ENCODE data around the gene ADCYAP1R1.
A peak's percentile ranks its signal among the peaks of the same experiment; 100 is the strongest.

The ADCYAP1R1 gene

GRCh38 chr7:31052841-31053601 is 913 bp downstream of the ADCYAP1R1 start:
- no peak for TF ChIP-seq SUZ12 (IDR thresholded peaks at IDR 0.05; ENCODE audit: extremely low read depth, insufficient read depth, insufficient read length)
- no peak for TF ChIP-seq ZNF274 (IDR thresholded peaks at IDR 0.05; ENCODE audit: low read depth, low read length)
- no peak for TF ChIP-seq YY1 (IDR thresholded peaks at IDR 0.05; ENCODE audit: insufficient read depth, insufficient read length)
- Histone ChIP-seq H3K36me3 (ENCODE audit: insufficient read depth, insufficient read length, low read length) (no peaks in the 10 kb centered on the region), H3K27me3 (ENCODE audit: insufficient read depth, insufficient read length) (peaks cover 45% of the 10 kb centered on the region), H3K4me1 (ENCODE audit: insufficient read depth, insufficient read length) (peaks cover 14% of the 10 kb centered on the region), H3K9me3 (ENCODE audit: insufficient read depth, low read length) (no peaks in the 10 kb centered on the region), H3K4me3 (ENCODE audit: insufficient read length, low read depth) (peak overlapping the region; percentile 68), H3K9ac (ENCODE audit: insufficient read length, low read depth) (peak overlapping the region; percentile 86)
- no peak for DNase-seq (ENCODE audit: low read depth, low spot score)

DNA sequence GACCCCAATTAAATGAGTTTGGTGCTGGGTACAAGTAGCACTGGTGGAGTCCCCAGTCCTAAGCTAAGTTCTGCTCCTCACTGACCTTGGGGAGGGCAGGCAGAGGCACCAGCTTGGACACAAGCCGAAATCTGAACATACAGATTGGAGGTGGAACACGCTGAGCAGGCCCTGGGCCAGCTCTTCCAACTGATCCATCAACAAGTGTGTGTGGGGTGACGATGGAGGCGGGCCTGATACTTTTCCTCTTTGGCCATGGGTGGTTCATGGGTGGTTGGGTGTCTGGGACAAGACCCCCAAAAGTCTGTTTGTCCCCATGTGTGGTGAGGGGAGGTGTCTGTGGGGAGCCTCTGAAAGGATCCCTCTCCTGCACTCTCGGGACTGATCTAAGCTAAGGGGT is 1.9 kb downstream of the ADCYAP1R1 start:
- no peaks in the 10 kb centered on the region for H3K36me3 ChIP-seq (ENCODE audit: insufficient read depth, insufficient read length, low read length)
- no peak for DNase-seq (ENCODE audit: low read depth, low spot score)
- H3K9ac ChIP-seq (ENCODE audit: insufficient read length, low read depth): no peak overlapping the region
- TF ChIP-seq SUZ12 (IDR thresholded peaks at IDR 0.05; ENCODE audit: extremely low read depth, insufficient read depth, insufficient read length): no peak
- TF ChIP-seq YY1 (IDR thresholded peaks at IDR 0.05; ENCODE audit: insufficient read depth, insufficient read length): no peak
- TF ChIP-seq ZNF274 (IDR thresholded peaks at IDR 0.05; ENCODE audit: low read depth, low read length): no peak
- peaks cover 8% of the 10 kb centered on the region for H3K4me1 ChIP-seq (ENCODE audit: insufficient read depth, insufficient read length)
- H3K4me3 ChIP-seq (ENCODE audit: insufficient read length, low read depth): no peak overlapping the region
- no peaks in the 10 kb centered on the region for H3K9me3 ChIP-seq (ENCODE audit: insufficient read depth, low read length)
- peaks cover 45% of the 10 kb centered on the region for H3K27me3 ChIP-seq (ENCODE audit: insufficient read depth, insufficient read length)

DNA sequence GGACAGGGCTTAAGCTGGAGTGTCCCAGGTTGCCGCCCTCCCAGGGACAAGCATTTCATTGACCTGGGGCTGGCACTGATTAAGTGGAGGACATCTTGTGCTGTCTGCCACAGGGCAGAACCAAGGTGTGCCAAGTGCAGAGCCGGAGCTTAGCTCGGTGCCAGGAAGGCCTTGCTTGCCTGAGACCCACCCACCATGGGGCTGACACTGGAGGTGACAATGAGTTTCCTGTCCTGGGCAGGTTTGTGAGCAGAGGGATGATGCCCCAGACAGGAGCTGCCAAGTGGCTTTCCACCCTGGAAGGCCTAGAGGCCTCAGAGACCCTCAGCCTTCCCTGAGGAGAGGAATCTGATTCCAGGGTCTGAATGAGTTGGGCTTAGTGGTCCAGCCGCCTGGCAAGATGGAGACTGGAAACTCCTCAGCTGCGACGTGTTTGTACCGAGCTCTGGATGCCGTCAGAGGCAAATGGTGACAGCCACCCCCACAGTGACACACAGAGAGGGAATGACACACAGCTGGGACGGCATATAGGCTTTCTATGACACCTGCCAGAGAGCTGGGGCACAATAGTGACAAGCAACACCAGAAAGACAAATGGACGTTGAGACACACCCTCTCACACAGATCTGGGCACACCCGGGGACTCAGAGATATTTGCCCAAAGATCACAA is 2.6 kb downstream of the ADCYAP1R1 start:
- no peak for DNase-seq (ENCODE audit: low read depth, low spot score)
- TF ChIP-seq YY1 (IDR thresholded peaks at IDR 0.05; ENCODE audit: insufficient read depth, insufficient read length): no peak
- TF ChIP-seq ZNF274 (IDR thresholded peaks at IDR 0.05; ENCODE audit: low read depth, low read length): no peak
- no peak for TF ChIP-seq SUZ12 (IDR thresholded peaks at IDR 0.05; ENCODE audit: extremely low read depth, insufficient read depth, insufficient read length)
- Histone ChIP-seq H3K9ac (ENCODE audit: insufficient read length, low read depth) (no peak overlapping the region), H3K36me3 (ENCODE audit: insufficient read depth, insufficient read length, low read length) (no peaks in the 10 kb centered on the region), H3K4me3 (ENCODE audit: insufficient read length, low read depth) (no peak overlapping the region), H3K9me3 (ENCODE audit: insufficient read depth, low read length) (no peaks in the 10 kb centered on the region), H3K27me3 (ENCODE audit: insufficient read depth, insufficient read length) (peaks cover 45% of the 10 kb centered on the region), H3K4me1 (ENCODE audit: insufficient read depth, insufficient read length) (peaks cover 12% of the 10 kb centered on the region)

- no peak for DNase-seq (ENCODE audit: low read depth, low spot score)
- Histone ChIP-seq H3K4me3 (ENCODE audit: insufficient read length, low read depth) (no peak overlapping the region), H3K4me1 (ENCODE audit: insufficient read depth, insufficient read length) (peaks cover 12% of the 10 kb centered on the region), H3K9me3 (ENCODE audit: insufficient read depth, low read length) (no peaks in the 10 kb centered on the region), H3K36me3 (ENCODE audit: insufficient read depth, insufficient read length, low read length) (no peaks in the 10 kb centered on the region), H3K27me3 (ENCODE audit: insufficient read depth, insufficient read length) (peaks cover 42% of the 10 kb centered on the region), H3K9ac (ENCODE audit: insufficient read length, low read depth) (no peak overlapping the region)
- no peak for TF ChIP-seq YY1 (IDR thresholded peaks at IDR 0.05; ENCODE audit: insufficient read depth, insufficient read length)
- TF ChIP-seq ZNF274 (IDR thresholded peaks at IDR 0.05; ENCODE audit: low read depth, low read length): no peak
- no peak for TF ChIP-seq SUZ12 (IDR thresholded peaks at IDR 0.05; ENCODE audit: extremely low read depth, insufficient read depth, insufficient read length)
These were observed 3.4 kb downstream of the ADCYAP1R1 start for GRCh38 chr7:31055471-31055870.

DNA sequence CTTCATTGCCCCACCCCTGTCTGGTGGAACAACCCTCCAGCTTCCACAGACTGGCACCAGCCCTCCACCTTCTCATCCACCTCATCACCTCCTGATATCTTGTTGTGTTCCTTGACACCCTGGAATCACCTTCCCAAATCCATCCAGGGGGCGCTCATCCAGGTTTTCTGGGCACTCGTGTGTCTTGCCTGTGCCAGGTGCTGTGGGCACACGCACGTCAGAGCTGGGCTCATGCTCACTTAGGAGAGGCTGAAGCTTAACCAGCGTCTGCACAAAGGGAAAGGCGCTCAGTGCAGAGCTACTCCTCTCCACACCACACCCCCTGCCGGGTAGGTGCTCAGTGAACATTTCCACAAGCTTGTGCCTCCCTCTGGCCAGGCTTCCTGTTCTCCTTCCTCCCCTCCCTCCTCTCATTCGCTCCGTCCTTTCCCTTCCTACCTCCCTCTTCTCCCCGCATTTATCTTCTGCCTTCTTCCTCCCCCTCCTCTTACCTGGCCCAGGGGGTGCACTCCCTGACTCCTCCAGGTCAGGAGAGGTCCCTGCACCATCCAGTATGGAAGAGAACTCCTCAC is 4.8 kb downstream of the ADCYAP1R1 start:
- Histone ChIP-seq H3K4me1 (ENCODE audit: insufficient read depth, insufficient read length) (peaks cover 18% of the 10 kb centered on the region), H3K4me3 (ENCODE audit: insufficient read length, low read depth) (no peak overlapping the region), H3K27me3 (ENCODE audit: insufficient read depth, insufficient read length) (peaks cover 28% of the 10 kb centered on the region), H3K36me3 (ENCODE audit: insufficient read depth, insufficient read length, low read length) (no peaks in the 10 kb centered on the region), H3K9ac (ENCODE audit: insufficient read length, low read depth) (no peak overlapping the region), H3K9me3 (ENCODE audit: insufficient read depth, low read length) (no peaks in the 10 kb centered on the region)
- DNase-seq (ENCODE audit: low read depth, low spot score): no peak
- TF ChIP-seq ZNF274 (IDR thresholded peaks at IDR 0.05; ENCODE audit: low read depth, low read length) (no peak), YY1 (IDR thresholded peaks at IDR 0.05; ENCODE audit: insufficient read depth, insufficient read length) (no peak), SUZ12 (IDR thresholded peaks at IDR 0.05; ENCODE audit: extremely low read depth, insufficient read depth, insufficient read length) (no peak)

DNA sequence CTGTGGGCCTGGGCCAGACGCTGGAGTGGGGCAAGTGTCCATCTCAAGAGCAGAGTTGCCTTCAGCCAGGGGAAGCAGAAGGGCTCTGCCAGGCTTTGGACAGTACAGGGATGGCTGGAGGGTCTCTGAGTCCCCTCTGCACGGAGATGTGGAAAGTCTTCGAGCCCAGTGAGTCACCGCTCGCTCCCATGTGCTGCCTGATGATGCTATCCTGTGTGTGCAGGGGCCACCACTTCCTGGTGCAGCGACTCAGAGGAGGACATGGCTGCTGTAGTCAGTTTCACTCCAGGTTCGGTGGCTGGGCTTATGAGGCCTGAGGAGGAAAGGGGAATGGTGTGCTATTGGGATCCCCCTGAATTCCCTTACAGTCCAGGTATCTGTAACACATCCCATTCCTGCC is 6.0 kb downstream of the ADCYAP1R1 start:
- H3K9ac ChIP-seq (ENCODE audit: insufficient read length, low read depth): no peak overlapping the region
- no peak for TF ChIP-seq SUZ12 (IDR thresholded peaks at IDR 0.05; ENCODE audit: extremely low read depth, insufficient read depth, insufficient read length)
- no peak for TF ChIP-seq YY1 (IDR thresholded peaks at IDR 0.05; ENCODE audit: insufficient read depth, insufficient read length)
- TF ChIP-seq ZNF274 (IDR thresholded peaks at IDR 0.05; ENCODE audit: low read depth, low read length): no peak
- no peak for DNase-seq (ENCODE audit: low read depth, low spot score)
- H3K36me3 ChIP-seq (ENCODE audit: insufficient read depth, insufficient read length, low read length): no peaks in the 10 kb centered on the region
- no peaks in the 10 kb centered on the region for H3K9me3 ChIP-seq (ENCODE audit: insufficient read depth, low read length)
- peaks cover 19% of the 10 kb centered on the region for H3K27me3 ChIP-seq (ENCODE audit: insufficient read depth, insufficient read length)
- H3K4me1 ChIP-seq (ENCODE audit: insufficient read depth, insufficient read length): peaks cover 18% of the 10 kb centered on the region
- no peak overlapping the region for H3K4me3 ChIP-seq (ENCODE audit: insufficient read length, low read depth)

GRCh38 chr7:31058688-31059087 is 6.6 kb downstream of the ADCYAP1R1 start:
- H3K4me3 ChIP-seq (ENCODE audit: insufficient read length, low read depth): no peak overlapping the region
- DNase-seq (ENCODE audit: low read depth, low spot score): no peak
- H3K9me3 ChIP-seq (ENCODE audit: insufficient read depth, low read length): no peaks in the 10 kb centered on the region
- peaks cover 17% of the 10 kb centered on the region for H3K4me1 ChIP-seq (ENCODE audit: insufficient read depth, insufficient read length)
- no peak overlapping the region for H3K9ac ChIP-seq (ENCODE audit: insufficient read length, low read depth)
- TF ChIP-seq SUZ12 (IDR thresholded peaks at IDR 0.05; ENCODE audit: extremely low read depth, insufficient read depth, insufficient read length) (no peak), ZNF274 (IDR thresholded peaks at IDR 0.05; ENCODE audit: low read depth, low read length) (no peak), YY1 (IDR thresholded peaks at IDR 0.05; ENCODE audit: insufficient read depth, insufficient read length) (no peak)
- H3K27me3 ChIP-seq (ENCODE audit: insufficient read depth, insufficient read length): peaks cover 13% of the 10 kb centered on the region
- no peaks in the 10 kb centered on the region for H3K36me3 ChIP-seq (ENCODE audit: insufficient read depth, insufficient read length, low read length)
